Vagina (tissue), 2 donors: ENCODE results near the gene MUS81.

Experiments used
- POLR2A ChIP-seq, 2 donors: fragments of 450-650 bp; IDR thresholded peaks; one replicate each; pipeline ENCODE4 v1.6.1; 2017; ENCODE audit warnings: antibody characterized with exemption in 2 of 2, mild to moderate bottlenecking in 2 of 2, moderate library complexity in 2 of 2
- TF ChIP-seq, protein P1 (sequence below), 3 experiments: fragments of 450-650 bp in 2 of 3; fragments of 200-600 bp in 1 of 3; sonication (generic) in 1 of 3; IDR thresholded peaks; one replicate each; pipeline ENCODE4 v1.5.1; 2017 to 2019; ENCODE audit warnings: antibody characterized with exemption in 3 of 3, mild to moderate bottlenecking in 2 of 3, moderate library complexity in 2 of 3

GRCh38 chr11:65816696-65817095 lies 43.5 kb upstream of the MUS81 start:
- TF ChIP-seq, protein P1, sequence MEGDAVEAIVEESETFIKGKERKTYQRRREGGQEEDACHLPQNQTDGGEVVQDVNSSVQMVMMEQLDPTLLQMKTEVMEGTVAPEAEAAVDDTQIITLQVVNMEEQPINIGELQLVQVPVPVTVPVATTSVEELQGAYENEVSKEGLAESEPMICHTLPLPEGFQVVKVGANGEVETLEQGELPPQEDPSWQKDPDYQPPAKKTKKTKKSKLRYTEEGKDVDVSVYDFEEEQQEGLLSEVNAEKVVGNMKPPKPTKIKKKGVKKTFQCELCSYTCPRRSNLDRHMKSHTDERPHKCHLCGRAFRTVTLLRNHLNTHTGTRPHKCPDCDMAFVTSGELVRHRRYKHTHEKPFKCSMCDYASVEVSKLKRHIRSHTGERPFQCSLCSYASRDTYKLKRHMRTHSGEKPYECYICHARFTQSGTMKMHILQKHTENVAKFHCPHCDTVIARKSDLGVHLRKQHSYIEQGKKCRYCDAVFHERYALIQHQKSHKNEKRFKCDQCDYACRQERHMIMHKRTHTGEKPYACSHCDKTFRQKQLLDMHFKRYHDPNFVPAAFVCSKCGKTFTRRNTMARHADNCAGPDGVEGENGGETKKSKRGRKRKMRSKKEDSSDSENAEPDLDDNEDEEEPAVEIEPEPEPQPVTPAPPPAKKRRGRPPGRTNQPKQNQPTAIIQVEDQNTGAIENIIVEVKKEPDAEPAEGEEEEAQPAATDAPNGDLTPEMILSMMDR (IDR thresholded peaks at IDR 0.05), result no peak
- no peak for TF ChIP-seq POLR2A (IDR thresholded peaks at IDR 0.05)
